Measurements from ENCODE around the gene THNSL1.

Gene THNSL1

DNA sequence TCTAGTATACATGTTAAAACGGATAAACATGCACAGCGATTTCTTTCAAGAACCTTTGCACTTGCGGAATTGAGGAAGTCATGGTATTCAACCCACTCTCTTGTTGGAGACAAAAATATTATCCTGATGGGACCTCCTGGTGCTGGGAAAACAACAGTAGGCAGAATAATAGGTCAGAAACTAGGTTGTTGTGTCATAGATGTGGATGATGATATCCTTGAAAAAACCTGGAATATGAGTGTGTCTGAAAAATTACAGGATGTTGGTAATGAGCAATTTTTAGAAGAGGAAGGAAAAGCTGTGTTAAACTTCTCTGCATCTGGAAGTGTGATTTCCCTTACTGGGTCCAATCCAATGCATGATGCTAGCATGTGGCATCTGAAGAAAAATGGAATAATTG, 6.9 kb downstream of the THNSL1 start:
- H3K27ac ChIP-seq: no peak overlapping the region
- no peak for TF ChIP-seq CTCF (IDR thresholded peaks at IDR 0.05)
- no peak for DNase-seq (ENCODE audit: low spot score)
- no peak overlapping the region for H3K4me3 ChIP-seq

GRCh38 chr10:25024528-25024927, 8.1 kb downstream of the THNSL1 start:
- TF ChIP-seq CTCF (IDR thresholded peaks at IDR 0.05): no peak
- H3K4me3 ChIP-seq: no peak overlapping the region
- peak overlapping the region; percentile 19 to 34 for H3K27ac ChIP-seq
- no peak for DNase-seq (ENCODE audit: low spot score)

- no peak overlapping the region for H3K27ac ChIP-seq
- no peak for DNase-seq (ENCODE audit: low spot score)
- TF ChIP-seq CTCF (IDR thresholded peaks at IDR 0.05): no peak
- H3K4me3 ChIP-seq: no peak overlapping the region
These were observed 10.1 kb downstream of the THNSL1 start for GRCh38 chr10:25026463-25026862.

DNA sequence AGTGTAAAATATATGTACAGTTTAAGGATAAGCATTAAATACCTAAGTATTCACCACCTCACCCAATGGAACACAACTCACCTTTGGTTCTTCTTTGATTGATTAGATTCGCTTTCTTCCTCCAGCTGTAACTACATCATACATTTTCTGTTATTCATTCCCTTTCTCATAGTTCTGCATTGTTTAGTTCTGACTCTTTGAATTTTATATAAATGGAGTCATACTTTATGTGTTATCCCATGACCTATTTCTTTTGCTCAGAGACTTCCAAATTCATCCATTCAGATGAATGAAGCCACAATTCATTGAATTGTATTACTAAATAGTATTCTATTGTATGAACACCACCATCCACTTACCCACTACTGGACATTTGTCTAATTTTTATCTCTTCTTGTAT, 12.3 kb downstream of the THNSL1 start:
- Histone ChIP-seq H3K4me3 (no peak overlapping the region), H3K27ac (no peak overlapping the region)
- no peak for TF ChIP-seq CTCF (IDR thresholded peaks at IDR 0.05)
- no peak for DNase-seq (ENCODE audit: low spot score)

GRCh38 chr10:25029519-25029918, 13.1 kb downstream of the THNSL1 start:
- no peak for TF ChIP-seq CTCF (IDR thresholded peaks at IDR 0.05)
- Histone ChIP-seq H3K4me3 (no peak overlapping the region), H3K27ac (no peak overlapping the region)
- DNase-seq (ENCODE audit: low spot score): no peak

DNA sequence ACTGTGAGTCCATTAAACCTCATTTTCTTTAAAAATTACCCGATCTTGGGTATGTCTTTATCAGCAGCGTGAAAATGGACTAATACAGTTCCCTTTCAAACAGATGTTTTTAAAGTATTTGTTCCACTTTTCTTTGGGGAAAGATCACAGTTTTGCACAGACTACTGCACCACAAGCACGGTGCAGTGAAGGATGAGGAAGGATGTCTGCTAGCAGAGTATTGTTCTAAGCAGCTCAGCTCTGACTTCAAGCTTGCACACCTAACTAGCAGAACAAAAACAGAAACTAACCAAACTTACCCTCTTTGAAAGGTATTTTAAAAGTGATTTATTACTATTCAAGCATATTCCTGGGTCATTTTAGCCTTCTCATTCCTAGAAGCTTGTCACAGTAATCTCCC, 20.0 kb downstream of the THNSL1 start:
- no peak for TF ChIP-seq CTCF (IDR thresholded peaks at IDR 0.05)
- no peak overlapping the region for H3K4me3 ChIP-seq
- H3K27ac ChIP-seq: no peak overlapping the region
- no peak for DNase-seq (ENCODE audit: low spot score)

GRCh38 chr10:25038325-25038724, 21.9 kb downstream of the THNSL1 start:
- Histone ChIP-seq H3K27ac (no peak overlapping the region), H3K4me3 (no peak overlapping the region)
- no peak for TF ChIP-seq CTCF (IDR thresholded peaks at IDR 0.05)
- no peak for DNase-seq (ENCODE audit: low spot score)

All from coronary artery (tissue), 2 donors.